ENCODE data around the gene VCL. TPM values are rescaled to one million over a fixed set of nuclear protein-coding genes. Genes with fewer than 3 reads are reported as not detected.
"Not testable (repeated sequence)": the region's sequence is repeated elsewhere in the genome, so short reads cannot be mapped to it uniquely, and the experiment has no call there.

Gene VCL
- total RNA-seq, 1 experiment from 2014 or later, result 495 TPM

DNA sequence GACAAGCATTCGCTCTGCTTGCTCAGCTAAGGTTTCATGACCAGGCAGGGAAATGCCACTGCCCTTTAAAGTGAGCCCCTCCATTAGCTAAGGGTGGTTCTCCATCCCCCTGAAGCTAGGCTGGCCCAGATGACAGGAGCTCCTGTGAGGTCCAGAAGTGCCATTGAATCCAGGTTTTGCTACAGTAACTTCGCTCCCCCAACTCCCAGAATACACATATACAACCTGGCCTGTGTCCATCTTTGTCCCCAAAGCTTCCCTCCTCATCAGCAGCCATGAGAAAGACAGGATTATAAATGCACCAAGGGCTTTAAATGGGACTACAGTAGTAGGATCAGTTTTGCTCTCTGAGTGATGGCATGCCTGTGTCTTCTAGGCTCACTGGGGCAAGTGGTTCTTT, 35.5 kb upstream of the VCL start:
- DNase-seq (ENCODE audit: low read depth, low spot score) (no peak), ATAC-seq (no peak)
- ChIA-PET CTCF (no interaction called here), POLR2A (interaction anchor here (0.6 kb wide), 1 partner anchor 10 kb away, joined by 3 read pairs; no protein-coding TSS in a partner anchor)
- TF ChIP-seq SIN3A (IDR thresholded peaks at IDR 0.05; ENCODE audit: borderline replicate concordance, insufficient read depth, low read depth, low read length) (no peak), POLR2AphosphoS5 (IDR thresholded peaks at IDR 0.05; ENCODE audit: low read depth, low read length) (no peak), TCF7L2 (IDR thresholded peaks at IDR 0.05; ENCODE audit: low read depth, low read length) (no peak)
- TF ChIP-seq, protein P1, sequence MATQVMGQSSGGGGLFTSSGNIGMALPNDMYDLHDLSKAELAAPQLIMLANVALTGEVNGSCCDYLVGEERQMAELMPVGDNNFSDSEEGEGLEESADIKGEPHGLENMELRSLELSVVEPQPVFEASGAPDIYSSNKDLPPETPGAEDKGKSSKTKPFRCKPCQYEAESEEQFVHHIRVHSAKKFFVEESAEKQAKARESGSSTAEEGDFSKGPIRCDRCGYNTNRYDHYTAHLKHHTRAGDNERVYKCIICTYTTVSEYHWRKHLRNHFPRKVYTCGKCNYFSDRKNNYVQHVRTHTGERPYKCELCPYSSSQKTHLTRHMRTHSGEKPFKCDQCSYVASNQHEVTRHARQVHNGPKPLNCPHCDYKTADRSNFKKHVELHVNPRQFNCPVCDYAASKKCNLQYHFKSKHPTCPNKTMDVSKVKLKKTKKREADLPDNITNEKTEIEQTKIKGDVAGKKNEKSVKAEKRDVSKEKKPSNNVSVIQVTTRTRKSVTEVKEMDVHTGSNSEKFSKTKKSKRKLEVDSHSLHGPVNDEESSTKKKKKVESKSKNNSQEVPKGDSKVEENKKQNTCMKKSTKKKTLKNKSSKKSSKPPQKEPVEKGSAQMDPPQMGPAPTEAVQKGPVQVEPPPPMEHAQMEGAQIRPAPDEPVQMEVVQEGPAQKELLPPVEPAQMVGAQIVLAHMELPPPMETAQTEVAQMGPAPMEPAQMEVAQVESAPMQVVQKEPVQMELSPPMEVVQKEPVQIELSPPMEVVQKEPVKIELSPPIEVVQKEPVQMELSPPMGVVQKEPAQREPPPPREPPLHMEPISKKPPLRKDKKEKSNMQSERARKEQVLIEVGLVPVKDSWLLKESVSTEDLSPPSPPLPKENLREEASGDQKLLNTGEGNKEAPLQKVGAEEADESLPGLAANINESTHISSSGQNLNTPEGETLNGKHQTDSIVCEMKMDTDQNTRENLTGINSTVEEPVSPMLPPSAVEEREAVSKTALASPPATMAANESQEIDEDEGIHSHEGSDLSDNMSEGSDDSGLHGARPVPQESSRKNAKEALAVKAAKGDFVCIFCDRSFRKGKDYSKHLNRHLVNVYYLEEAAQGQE (IDR thresholded peaks at IDR 0.05; ENCODE audit: insufficient read depth in 1 of 2, low read depth in 2 of 2, low read length in 1 of 2), result no peak
- TF ChIP-seq, protein P2, sequence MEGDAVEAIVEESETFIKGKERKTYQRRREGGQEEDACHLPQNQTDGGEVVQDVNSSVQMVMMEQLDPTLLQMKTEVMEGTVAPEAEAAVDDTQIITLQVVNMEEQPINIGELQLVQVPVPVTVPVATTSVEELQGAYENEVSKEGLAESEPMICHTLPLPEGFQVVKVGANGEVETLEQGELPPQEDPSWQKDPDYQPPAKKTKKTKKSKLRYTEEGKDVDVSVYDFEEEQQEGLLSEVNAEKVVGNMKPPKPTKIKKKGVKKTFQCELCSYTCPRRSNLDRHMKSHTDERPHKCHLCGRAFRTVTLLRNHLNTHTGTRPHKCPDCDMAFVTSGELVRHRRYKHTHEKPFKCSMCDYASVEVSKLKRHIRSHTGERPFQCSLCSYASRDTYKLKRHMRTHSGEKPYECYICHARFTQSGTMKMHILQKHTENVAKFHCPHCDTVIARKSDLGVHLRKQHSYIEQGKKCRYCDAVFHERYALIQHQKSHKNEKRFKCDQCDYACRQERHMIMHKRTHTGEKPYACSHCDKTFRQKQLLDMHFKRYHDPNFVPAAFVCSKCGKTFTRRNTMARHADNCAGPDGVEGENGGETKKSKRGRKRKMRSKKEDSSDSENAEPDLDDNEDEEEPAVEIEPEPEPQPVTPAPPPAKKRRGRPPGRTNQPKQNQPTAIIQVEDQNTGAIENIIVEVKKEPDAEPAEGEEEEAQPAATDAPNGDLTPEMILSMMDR (IDR thresholded peaks at IDR 0.05), result no peak
- Histone ChIP-seq H3K27ac (ENCODE audit: low read length) (peak overlapping the region; percentile 72), H3K27me3 (ENCODE audit: control insufficient read depth, insufficient read depth, low read length) (no peaks in the 10 kb centered on the region), H3K4me3 (ENCODE audit: low read depth in 2 of 2, low read length in 2 of 2) (no peak overlapping the region), H3K9me3 (ENCODE audit: control insufficient read depth, insufficient read depth, low read depth, low read length) (no peaks in the 10 kb centered on the region), H3K4me1 (ENCODE audit: control insufficient read depth, insufficient read depth, low read length) (peaks cover 44% of the 10 kb centered on the region), H3K36me3 (ENCODE audit: control insufficient read depth, insufficient read depth, low read length) (no peaks in the 10 kb centered on the region)
- in situ Hi-C loops (cut with HindIII; ENCODE audit: low pct_unique_long_range_greater_than_20kb, low sequenced_read_pairs), result loop anchor here (10.0 kb wide), 1 partner anchor 52 kb away; no protein-coding TSS in a partner anchor
- intact Hi-C loops (cut with micrococcal nuclease; ENCODE audit: unreplicated experiment), result no loop called here
- BruUV-seq (replicated peaks), result no TSS peak

DNA sequence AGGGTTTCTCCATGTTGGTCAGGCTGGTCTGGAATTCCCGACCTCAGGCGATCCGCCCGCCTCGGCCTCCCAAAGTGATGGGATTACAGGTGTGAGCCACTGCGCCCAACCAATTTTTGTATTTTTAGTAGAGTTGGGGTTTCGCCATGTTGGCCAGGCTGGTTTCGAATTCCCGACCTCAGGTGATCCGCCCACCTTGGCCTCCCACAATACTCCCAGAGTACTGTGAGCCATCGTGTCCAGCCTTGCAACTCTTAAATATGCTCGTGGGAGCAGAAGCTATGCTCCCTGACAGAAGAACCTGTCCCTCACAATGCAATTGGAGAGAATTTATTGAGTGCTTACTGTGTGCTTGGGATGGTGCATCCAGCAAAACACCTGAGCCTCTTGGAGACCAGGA, 34.4 kb upstream of the VCL start:
- BruUV-seq (replicated peaks); CTCF ChIA-PET; ATAC-seq; H3K27me3 ChIP-seq (ENCODE audit: control insufficient read depth, insufficient read depth, low read length); H3K4me3 ChIP-seq (ENCODE audit: low read depth in 2 of 2, low read length in 2 of 2); H3K36me3 ChIP-seq (ENCODE audit: control insufficient read depth, insufficient read depth, low read length); H3K9me3 ChIP-seq (ENCODE audit: control insufficient read depth, insufficient read depth, low read depth, low read length); intact Hi-C loops (cut with micrococcal nuclease; ENCODE audit: unreplicated experiment); DNase-seq (ENCODE audit: low read depth, low spot score): not testable (repeated sequence)
- POLR2A ChIA-PET, result interaction anchor here (0.6 kb wide), 1 partner anchor 73 kb away, joined by 4 read pairs; no protein-coding TSS in a partner anchor
- in situ Hi-C loops (cut with HindIII; ENCODE audit: low pct_unique_long_range_greater_than_20kb, low sequenced_read_pairs), result loop anchor here (10.0 kb wide), 1 partner anchor 51 kb away; no protein-coding TSS in a partner anchor
- Histone ChIP-seq H3K4me1 (ENCODE audit: control insufficient read depth, insufficient read depth, low read length) (peaks cover 55% of the 10 kb centered on the region), H3K27ac (ENCODE audit: low read length) (peak overlapping the region; percentile 99)

DNA sequence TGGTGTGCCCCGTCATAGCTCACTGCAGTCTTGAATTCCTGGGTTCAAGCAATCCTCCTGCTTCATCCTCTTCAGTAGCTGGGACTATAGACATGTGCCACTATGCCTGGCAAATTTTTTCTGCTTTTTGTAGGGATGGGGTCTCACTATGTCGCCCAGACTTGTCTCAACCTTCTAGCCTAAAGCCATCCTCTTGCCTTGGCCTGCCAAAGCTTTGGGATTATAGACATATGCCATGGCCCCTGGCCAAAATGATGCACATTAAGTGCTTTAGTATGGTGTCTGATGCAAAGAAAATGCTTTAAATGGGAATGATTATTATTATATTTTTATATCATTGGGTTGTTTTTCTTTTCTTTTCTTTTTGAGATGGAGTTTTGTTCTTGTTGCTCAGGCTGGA, 33.2 kb upstream of the VCL start:
- DNase-seq (ENCODE audit: low read depth, low spot score) (no peak), ATAC-seq (no peak)
- CTCF ChIA-PET, result no interaction called here
- TF ChIP-seq, protein P1 (IDR thresholded peaks at IDR 0.05; ENCODE audit: insufficient read depth in 1 of 2, low read depth in 2 of 2, low read length in 1 of 2), result no peak
- TF ChIP-seq, protein P2 (IDR thresholded peaks at IDR 0.05), result no peak
- no peak for TF ChIP-seq POLR2AphosphoS5 (IDR thresholded peaks at IDR 0.05; ENCODE audit: low read depth, low read length)
- no peak for TF ChIP-seq TCF7L2 (IDR thresholded peaks at IDR 0.05; ENCODE audit: low read depth, low read length)
- TF ChIP-seq SIN3A (IDR thresholded peaks at IDR 0.05; ENCODE audit: borderline replicate concordance, insufficient read depth, low read depth, low read length), result no peak
- no TSS peak for BruUV-seq (replicated peaks)
- no peaks in the 10 kb centered on the region for H3K36me3 ChIP-seq (ENCODE audit: control insufficient read depth, insufficient read depth, low read length)
- H3K4me3 ChIP-seq (ENCODE audit: low read depth in 2 of 2, low read length in 2 of 2), result no peak overlapping the region
- H3K27me3 ChIP-seq (ENCODE audit: control insufficient read depth, insufficient read depth, low read length), result no peaks in the 10 kb centered on the region
- peaks cover 59% of the 10 kb centered on the region for H3K4me1 ChIP-seq (ENCODE audit: control insufficient read depth, insufficient read depth, low read length)
- POLR2A ChIA-PET, result interaction anchor here (0.7 kb wide), 1 partner anchor 34 kb away, joined by 3 read pairs; no protein-coding TSS in a partner anchor
- intact Hi-C loops (cut with micrococcal nuclease; ENCODE audit: unreplicated experiment), result no loop called here
- H3K27ac ChIP-seq (ENCODE audit: low read length), result peak overlapping the region; percentile 99
- in situ Hi-C loops (cut with HindIII; ENCODE audit: low pct_unique_long_range_greater_than_20kb, low sequenced_read_pairs), result loop anchor here (10.0 kb wide), 1 partner anchor 50 kb away; no protein-coding TSS in a partner anchor
- no peaks in the 10 kb centered on the region for H3K9me3 ChIP-seq (ENCODE audit: control insufficient read depth, insufficient read depth, low read depth, low read length)

Data from Panc1 (cell line).